Activated CD4-positive, alpha-beta T cell treated with anti-CD3 and anti-CD28 coated beads, Interleukin-2, amount 50 U/mL, for 4 hours (primary cell): ENCODE results near the gene AQP11.
"Not testable (repeated sequence)": the region's sequence is repeated elsewhere in the genome, so short reads cannot be mapped to it uniquely, and the experiment has no call there.

Experiments
- DNase-seq, 2 experiments: peaks; one replicate each; pipeline ENCODE4 v3.0.0-alpha.2; 2020

AQP11 gene

GRCh38 chr11:77593883-77594282, 4.1 kb downstream of the AQP11 start:
- no peak for DNase-seq

- no peak for DNase-seq
Observed at GRCh38 chr11:77596626-77597025, 6.9 kb downstream of the AQP11 start.

GRCh38 chr11:77598195-77598594, 8.4 kb downstream of the AQP11 start:
- no peak for DNase-seq

GRCh38 chr11:77602381-77603088, 12.8 kb downstream of the AQP11 start:
- no peak for DNase-seq

GRCh38 chr11:77604281-77604680, 14.5 kb downstream of the AQP11 start:
- DNase-seq = no peak

GRCh38 chr11:77609234-77609633, 19.5 kb downstream of the AQP11 start:
- DNase-seq = no peak

GRCh38 chr11:77611921-77612320, 22.2 kb downstream of the AQP11 start:
- DNase-seq = no peak

GRCh38 chr11:77617892-77618291, 28.1 kb downstream of the AQP11 start:
- no peak for DNase-seq

GRCh38 chr11:77619576-77620198, 29.9 kb downstream of the AQP11 start:
- DNase-seq = no peak

- no peak for DNase-seq
Observed at GRCh38 chr11:77630157-77630710, 40.5 kb downstream of the AQP11 start.

GRCh38 chr11:77633926-77634325, 44.2 kb downstream of the AQP11 start:
- DNase-seq = not testable (repeated sequence)

GRCh38 chr11:77636731-77637344, 47.1 kb downstream of the AQP11 start:
- no peak for DNase-seq

- peak; percentile 71 for DNase-seq
Observed at GRCh38 chr11:77637345-77638165, 47.8 kb downstream of the AQP11 start, which contains the start of gene CLNS1A. Gene CLNS1A, minus strand, starts transcription at chr11:77637794. Its CDS starts 80 bp downstream, at chr11:77637714.

GRCh38 chr11:77642228-77642627, 52.5 kb downstream of the AQP11 start:
- DNase-seq = no peak

- DNase-seq = no peak
Observed at GRCh38 chr11:77644887-77645286, 55.1 kb downstream of the AQP11 start.

GRCh38 chr11:77647654-77648305, 58.0 kb downstream of the AQP11 start:
- no peak for DNase-seq

- DNase-seq = no peak
Observed at GRCh38 chr11:77650123-77650522, 60.4 kb downstream of the AQP11 start.

- DNase-seq = no peak
Observed at GRCh38 chr11:77654770-77655434, 65.1 kb downstream of the AQP11 start.

GRCh38 chr11:77656362-77656761, 66.6 kb downstream of the AQP11 start:
- no peak for DNase-seq

GRCh38 chr11:77658213-77659013, 68.7 kb downstream of the AQP11 start:
- DNase-seq = no peak
